Right ventricle myocardium inferior (tissue), 1 donor: ENCODE data around the gene SLC35C1. TPM values are rescaled to one million over a fixed set of nuclear protein-coding genes. Genes with fewer than 3 reads are reported as not detected.

Experiments
- ATAC-seq: fragments of 200-7000 bp; cut with Tn5 transposase; one replicate; pipeline ENCODE4 v1.9.1; 2020; ENCODE audit warnings: mild to moderate bottlenecking, moderate library complexity
- DNase-seq: peaks from one replicate; pipeline ENCODE4 v3.0.0; 2021; ENCODE audit errors: missing footprints
- intact Hi-C: fragments of 100-400 bp; cut with DNase I; formaldehyde crosslinking; loops from one replicate; pipeline ENCODE4 v1.11.0; 2022
- long read RNA-seq: library from polyadenylated mRNA; unstranded; transcript quantifications from one replicate; pipeline ENCODE4 v2.0.0, GENCODE V29; 2021
- total RNA-seq: library from RNA; stranded (reverse); fragmentation: NEBNext Ultra II Directional; extraction: Animal tissue kit (Norgen Biotek cat#: 25700); gene quantifications from one replicate; pipeline ENCODE4 v1.2.1, GENCODE V29; 2021
- donor health status: DM: no; HTN: yes; CAD: no; lungs with severe emphysema.

Gene SLC35C1
- 6.0 TPM for total RNA-seq
- long read RNA-seq, full-length matches to known transcripts, result 6 of 9 reads
- long read RNA-seq, partial matches to known transcripts, result 0 of 9 reads
- long read RNA-seq, other reads (novel, unspliced or antisense), result 3 of 9 reads

DNA sequence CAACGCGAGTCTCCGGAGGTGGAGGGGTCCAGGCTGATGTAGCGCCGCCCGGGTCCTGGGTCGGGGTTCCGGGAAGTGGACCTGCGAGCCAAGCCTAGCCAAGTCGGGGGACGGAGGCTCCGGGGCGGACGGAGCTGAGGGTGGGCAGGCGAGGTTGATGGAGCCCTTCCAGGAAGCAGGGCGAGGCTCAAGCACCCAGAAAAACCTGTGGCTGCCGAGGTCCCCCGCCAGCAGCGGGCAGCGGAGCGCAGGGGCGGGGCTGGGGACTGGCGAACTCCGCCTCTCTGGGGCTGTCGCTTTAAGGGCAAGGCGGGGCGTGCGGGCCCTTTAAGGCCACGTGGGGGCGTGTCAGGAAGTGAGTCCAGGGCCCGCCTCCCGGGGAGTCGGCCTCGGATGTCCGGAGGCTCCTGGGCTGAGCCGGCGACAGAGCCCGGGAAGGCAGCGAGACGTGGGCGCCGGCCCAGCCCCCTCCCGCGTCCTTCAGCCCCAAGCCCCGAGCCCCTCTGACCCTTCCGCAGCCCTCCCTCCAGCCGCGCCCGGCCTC is at the start of gene SLC35C1:
SLC35C1 (plus strand) TSS at position 389 of the 544 bp plus-strand sequence. CDS start 653 bp downstream, outside the sequence.
- peak; percentile 97 for ATAC-seq

DNA sequence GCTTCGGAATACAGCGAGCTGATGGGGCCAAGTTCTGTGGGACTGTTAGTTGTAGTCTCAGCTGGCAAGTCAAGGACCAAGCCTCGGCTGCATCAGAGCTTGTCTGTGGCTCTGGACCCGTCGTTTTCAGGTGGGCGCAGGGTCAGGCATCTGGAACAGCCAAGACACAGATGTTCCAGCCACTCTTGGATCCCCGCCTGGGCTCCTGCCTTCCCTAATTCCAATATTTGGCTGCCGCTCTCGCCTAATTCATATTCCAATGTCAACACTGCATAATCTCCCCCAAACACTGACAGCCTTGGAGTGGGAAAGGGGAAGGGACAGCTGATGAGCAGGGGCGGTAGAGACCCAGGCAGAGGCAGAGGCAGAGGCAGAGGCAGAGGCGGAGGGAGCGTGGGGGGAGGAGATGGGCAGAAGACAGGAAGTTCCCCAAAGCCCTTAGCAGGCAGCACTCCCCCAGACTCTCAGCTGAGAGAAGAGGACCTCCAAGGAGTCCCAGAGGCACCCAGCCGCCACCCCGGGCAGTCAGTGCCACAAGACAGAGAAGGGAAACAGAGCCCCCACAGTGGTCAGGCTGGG is 49.6 kb upstream of the SLC35C1 start:
- DNase-seq, result no peak
- no peak for ATAC-seq
- intact Hi-C loops, result no loop called here

More for the DNA sequence above, at the start of gene SLC35C1:
- intact Hi-C loops, result loop anchor here (2.0 kb wide), 1 partner anchor 38 kb away; no protein-coding TSS in a partner anchor
- DNase-seq, result peak; percentile 99

DNA sequence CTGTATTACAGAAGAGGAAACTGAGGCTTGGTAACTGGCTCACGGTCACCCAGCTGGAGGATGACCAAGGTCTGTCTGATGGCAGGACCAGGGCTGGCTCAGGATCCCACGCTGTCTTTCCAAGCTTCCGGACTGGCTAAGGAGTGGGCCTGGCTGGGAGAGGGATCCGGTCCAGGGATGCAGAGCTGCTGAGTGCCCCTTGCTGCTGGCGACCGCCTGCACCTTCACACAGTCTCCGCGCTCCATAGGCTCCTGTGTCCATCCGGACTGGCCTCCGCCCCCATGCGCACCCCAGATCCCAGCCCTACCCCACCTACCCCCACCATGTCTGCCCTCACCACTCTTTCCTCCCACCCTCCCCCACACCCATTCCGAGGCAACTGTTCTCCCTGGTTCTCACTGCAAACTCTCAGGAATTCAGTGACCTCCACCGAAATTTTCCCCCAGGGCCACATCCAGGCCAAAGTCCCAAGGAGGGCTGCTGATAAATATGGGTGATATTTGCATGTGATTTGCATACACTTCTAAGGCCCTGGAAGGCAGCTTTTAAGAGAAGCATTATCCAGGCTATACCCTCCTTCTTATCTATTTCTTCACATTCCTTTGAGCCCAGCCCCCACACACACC is 48.5 kb upstream of the SLC35C1 start:
- DNase-seq (no peak), ATAC-seq (no peak)
- intact Hi-C loops, result no loop called here

DNA sequence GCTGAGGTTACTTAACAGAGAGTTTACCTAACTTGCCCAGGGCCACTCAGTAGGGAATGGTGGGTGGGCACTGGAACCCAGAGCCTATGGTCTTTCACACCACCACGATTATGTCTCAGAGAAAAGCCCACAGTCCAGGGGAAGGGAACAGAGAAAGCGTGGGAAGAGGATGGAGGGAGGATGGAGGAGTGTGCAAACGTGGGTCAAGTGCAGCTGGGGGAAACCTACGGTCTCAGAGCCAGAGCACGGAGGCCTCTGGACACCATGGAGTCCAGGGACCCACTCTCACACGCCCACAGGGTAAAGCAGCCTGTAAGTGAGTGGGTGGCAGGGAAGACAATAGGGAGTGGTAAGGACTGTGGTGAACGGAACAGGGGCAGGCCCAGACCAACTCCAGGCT is 47.3 kb upstream of the SLC35C1 start:
- ATAC-seq, result no peak
- intact Hi-C loops, result no loop called here
- DNase-seq, result no peak

DNA sequence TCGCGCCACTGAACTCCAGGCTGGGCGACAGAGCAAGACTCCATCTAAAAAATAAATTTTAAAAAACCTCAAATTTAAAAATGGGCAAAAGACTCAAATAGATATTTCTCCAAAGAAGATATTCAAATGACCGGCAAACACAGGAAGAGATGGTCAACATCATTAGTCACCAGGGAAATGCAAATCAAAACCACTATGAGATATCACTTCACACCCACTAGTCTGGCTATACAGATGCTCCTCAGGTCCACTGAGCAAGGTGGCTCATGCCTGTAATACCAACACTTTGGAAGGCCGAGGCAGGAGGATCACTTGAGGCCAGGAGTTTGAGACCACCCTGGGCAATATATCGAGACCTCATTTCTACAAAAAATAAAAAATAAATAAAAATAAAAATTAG is 43.3 kb upstream of the SLC35C1 start:
- intact Hi-C loops, result no loop called here
- ATAC-seq, result no peak

DNA sequence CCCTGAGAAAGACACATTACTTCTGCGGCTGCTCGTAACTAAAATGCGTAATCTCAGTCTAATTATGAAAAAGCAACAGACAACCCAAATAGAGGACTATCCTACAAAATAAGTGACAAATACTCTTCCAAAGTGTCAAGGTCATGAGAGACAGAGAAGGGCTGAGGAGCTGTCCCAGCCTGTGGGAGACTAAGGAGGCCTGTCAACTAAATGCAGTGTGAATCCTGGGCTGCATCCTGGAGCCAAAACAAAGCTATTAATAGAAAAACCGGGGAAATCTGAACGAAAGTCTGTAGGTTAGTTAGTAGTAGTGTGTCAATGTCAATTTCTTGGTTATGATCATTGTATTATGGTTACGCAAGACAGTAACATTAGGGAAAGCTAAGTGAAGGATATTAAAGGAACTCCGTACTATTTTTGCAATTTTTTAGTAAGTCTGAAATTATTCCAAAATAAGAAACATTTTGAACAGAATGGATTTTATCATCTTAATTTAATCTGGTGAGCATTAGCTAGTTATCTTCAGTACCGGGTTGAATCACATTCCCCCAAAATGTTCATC is 39.8 kb upstream of the SLC35C1 start:
- no peak for DNase-seq
- peak; percentile 56 for ATAC-seq
- intact Hi-C loops, result no loop called here

More for the DNA sequence above, 43.3 kb upstream of the SLC35C1 start:
- no peak for DNase-seq

DNA sequence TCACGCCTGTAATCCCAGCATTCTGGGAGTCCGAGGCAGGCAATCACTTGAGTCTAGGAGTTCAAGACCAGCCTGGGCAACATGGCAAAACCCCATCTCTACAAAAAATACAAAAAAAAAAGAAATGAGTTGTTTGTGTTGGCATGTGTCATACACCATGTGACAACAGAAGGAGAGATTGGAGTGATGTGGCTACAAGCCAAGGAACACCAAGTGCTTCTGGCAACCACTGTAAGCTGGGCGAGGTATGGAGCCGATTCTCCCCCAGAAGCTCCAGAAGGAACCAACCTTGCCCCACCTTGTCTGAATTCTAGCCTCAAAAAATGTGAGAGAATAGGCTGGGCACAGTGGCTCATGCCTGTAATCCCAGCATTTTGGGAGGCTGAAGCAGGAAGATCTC is 39.1 kb upstream of the SLC35C1 start:
- DNase-seq (no peak), ATAC-seq (no peak)
- intact Hi-C loops, result no loop called here

DNA sequence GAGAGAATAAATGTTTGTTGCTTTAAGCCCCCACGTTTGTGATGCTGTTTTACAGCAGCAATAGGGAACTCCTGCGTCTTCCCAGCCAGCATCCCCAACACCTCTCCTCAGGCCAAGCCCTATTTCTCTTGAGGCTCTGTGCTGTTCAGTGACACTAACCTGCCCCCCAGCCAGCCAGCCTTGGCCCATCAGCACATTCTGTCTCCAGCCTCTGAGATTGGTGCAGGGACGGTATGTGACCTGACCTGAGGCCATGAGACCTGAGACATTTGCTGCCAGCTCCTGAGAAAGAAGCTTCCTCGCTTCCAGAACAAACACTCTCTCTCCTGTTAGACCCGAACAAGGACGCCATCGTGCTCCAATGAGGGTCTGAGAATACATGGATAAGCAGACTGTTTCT is 38.5 kb upstream of the SLC35C1 start:
- intact Hi-C loops, result no loop called here
- DNase-seq, result no peak
- peak; percentile 61 for ATAC-seq

DNA sequence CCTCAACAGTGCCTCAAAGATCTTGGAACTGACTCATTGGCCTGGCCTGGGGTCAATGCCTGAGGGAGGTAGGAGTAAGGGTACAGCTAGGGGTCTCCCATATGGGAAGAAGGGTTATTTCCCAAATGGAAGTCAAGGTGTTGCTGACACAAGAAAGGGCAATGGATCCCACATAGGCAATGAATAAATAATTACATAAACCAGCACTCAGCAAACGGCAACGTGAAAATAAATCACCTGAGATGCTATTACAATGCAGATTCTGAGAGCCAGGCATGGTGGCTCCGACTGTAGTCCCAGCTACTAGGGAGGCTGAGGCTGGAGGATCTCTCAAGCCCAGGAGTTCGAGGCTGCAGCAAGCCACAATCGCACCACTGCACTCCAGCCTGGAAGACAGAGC is 36.5 kb upstream of the SLC35C1 start:
- intact Hi-C loops, result no loop called here
- ATAC-seq, result no peak

DNA sequence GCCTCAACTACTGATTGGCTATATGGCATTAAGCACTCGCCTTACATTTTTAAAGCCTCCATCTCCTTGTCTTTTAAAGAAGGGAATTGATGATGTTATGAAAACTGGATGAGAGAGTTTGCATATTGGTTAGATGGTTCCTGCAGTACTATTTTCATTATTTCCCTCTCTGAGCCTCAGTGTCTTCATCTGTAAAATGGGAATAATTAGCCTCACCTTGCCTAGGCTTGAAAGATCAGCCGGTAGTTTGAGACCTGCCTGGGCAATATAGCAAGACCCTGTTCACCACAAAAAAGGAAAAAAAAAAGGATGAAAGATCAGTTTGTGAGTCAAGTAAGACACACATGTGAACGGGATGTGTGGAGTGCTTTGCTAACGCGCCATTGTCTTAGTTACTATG is 35.0 kb upstream of the SLC35C1 start:
- DNase-seq (no peak), ATAC-seq (no peak)
- intact Hi-C loops, result loop anchor here (2.0 to 10.0 kb wide), 4 partner anchors 75 to 655 kb away; partner anchors contain the start of gene CRY2

More for the DNA sequence above, 36.5 kb upstream of the SLC35C1 start:
- no peak for DNase-seq

DNA sequence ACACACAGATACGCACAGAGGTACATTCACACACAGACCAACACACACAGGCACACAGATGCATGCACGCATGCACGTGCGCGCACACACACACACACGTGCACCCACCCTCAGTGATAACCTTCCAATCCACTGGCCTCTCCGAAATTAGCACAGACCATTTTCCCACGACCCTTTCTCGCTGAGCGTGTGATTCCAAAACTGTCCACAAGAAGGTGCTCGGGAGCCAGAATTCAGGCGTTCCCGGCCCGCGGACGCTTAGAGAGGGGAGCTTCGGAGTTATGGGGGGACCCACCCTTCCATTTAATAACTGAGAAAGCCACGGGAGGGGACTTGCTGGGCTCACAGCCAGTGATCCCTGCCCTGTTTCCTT is 33.8 kb upstream of the SLC35C1 start:
- intact Hi-C loops, result loop anchor here (1.0 to 10.0 kb wide), 5 partner anchors 74 to 656 kb away; partner anchors contain the start of gene CRY2
- peak; percentile 76 for ATAC-seq
- DNase-seq, result peak; percentile 87

DNA sequence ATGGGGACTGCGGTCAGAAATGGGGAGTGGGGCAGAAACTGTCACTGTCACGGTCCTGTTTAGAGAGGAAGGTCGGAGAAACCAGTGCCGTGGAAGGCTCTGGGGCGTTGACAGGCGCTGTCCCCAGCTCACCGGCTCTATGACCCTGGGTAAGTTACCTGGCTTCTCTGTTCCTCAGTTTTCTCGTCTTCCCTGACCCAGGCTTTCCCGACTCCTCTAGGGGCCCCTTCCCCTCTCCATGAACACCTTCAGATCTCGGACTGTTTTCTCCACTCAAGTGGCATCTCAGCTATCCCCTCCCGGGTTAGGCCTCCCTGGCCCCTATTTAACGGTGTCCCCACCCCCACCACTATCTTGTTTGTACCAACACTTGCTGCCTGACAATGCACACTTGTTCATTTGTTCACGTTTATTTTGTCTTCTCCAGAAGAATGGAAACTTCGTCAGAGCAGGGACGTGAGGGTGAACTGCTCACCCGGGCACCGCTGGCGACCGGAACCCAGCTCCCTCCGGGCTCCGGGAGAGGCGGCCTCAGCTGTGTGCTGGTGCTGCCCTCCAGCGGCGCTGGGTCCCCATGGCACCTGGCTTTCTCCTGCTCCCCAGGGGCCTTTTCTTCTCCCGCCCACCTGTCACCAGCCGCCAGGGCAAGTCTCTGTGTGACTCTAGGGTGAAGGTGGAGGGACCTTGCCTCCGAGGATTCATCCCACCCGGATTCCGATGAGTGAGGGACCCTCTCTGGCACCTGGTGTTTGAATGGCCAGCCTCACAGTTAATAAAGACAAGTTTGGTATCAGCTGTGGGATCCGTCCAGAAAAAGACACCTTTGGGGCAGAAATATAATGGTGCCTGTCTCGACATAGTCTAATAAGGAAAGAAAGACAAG is 33.1 kb upstream of the SLC35C1 start:
- DNase-seq, result peak; percentile 91
- ATAC-seq, result peak; percentile 96
- intact Hi-C loops, result loop anchor here (1.0 to 10.0 kb wide), 8 partner anchors 73 to 657 kb away; partner anchors contain the start of genes CHST1 and CRY2

DNA sequence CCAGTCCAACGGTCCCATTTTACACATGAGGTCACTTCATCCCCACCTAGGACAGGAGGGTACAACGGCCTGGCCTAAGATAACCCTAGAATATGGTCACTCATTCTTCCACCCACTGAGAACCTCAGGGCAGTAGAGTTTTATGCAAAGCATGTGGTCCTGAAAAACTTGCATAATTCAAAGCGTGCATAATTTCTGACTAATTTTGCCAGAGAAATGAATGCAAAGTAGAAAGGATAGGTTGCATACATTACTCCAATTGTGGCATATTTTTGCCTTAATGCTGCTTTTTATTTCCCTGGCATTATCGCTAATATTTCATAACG is 32.5 kb upstream of the SLC35C1 start:
- no peak for ATAC-seq
- intact Hi-C loops, result loop anchor here (1.0 to 10.0 kb wide), 6 partner anchors 72 to 658 kb away; partner anchors contain the start of genes CHST1 and CRY2

DNA sequence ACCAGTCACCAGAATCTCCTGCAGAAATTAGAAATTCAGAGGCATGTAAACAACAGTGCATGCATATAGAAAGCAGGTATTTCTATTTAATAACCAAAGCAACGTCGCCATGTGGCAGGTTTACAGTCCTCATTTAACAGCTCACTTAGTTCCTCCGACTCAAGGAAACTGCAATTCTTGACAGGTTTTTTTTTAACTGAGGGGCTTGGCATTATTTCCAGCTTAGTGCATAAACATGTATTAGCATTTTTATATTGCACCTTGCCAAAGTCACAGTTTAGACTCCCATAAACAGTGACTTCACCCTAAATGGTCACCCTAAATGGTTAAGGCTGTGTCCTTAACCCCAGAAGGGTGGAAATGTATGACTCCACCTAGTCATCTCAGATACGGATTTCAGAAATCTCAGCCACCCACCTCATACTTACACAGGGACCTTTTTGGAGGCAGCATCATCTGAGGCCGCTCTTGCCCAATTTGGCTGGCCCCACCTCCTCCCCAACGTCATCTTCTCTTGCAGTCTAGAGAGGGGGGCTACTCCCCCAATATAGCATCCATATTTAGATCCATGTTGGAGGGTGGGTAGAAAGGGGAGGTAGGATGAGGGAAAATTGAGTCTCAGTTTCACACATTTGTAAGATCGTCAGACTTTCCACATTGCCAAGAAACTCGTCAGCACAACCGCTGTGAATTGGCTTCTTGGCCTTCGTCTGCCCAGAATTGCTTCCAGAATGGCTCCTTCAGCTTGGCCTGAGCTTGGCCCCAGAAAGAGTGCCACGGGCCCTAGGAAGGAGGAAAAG is 31.8 kb upstream of the SLC35C1 start:
- ATAC-seq, result no peak
- intact Hi-C loops, result loop anchor here (1.0 to 10.0 kb wide), 6 partner anchors 72 to 658 kb away; partner anchors contain the start of genes CHST1 and CRY2
- DNase-seq, result no peak

More for the DNA sequence above, 32.5 kb upstream of the SLC35C1 start:
- no peak for DNase-seq

DNA sequence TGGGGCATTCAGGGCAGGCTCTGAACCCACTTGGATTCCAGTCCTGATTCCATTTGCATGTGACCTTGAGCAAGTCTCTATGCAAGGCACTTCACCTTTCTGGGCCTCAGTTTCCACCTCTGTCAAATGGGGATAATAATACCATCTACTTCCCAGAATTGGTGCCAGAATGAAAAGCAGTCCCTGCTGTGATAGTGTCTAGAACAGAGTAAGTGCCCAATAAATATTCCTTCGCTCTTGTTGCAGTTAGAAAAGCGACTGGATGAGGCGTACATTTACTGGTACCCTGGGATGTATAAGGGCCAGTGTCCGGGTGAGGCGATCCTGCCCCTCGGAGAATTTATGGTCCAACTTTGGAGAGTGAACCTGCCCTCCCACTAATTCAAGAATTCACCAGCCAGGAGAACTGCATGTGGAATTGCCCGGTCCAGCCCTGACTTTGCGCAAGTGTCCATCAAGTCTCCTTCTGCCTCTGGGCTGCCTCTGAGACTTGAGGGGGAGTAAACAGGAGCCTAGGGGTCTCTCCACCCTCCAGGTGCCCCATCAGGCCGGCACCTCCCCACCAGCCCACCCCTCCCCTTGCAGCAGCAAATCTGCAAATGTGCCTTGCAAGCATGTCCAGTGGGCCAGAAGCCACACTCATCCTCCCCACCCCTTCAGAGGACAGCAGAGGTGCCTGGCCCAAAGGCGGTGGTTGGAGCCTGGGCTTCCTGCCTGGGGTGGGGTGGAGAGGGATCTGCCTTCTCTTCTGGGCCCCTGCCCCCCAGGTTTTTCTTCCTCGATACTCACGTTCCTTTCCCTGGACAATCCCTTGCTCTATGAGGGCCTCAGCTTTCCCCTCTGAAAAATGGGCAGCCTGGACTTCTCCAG is 30.9 kb upstream of the SLC35C1 start:
- DNase-seq (no peak), ATAC-seq (no peak)
- intact Hi-C loops, result loop anchor here (2.0 to 10.0 kb wide), 5 partner anchors 71 to 659 kb away; partner anchors contain the start of genes CHST1 and CRY2

DNA sequence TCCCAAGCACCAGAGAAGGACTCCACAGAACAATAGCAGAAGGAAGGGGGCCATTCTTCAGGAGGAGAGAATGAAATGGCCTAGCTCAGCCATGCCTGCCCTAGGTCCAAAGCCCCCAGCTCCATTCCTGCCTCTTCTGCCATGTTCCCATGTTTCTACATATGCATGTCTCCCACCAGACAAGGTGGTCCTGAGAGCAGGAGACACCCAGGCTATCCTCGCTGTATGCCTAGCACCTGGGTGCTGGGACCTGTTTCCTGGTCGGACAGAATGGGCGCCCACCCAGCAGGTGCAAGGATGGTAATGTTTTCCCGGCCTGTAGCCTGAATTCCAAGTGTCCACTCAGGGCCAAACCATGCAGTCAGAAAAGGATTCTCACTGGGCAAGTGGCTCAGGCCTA is 30.2 kb upstream of the SLC35C1 start:
- intact Hi-C loops, result loop anchor here (5.0 to 10.0 kb wide), 3 partner anchors 70 to 660 kb away; partner anchors contain the start of gene CRY2
- ATAC-seq (no peak), DNase-seq (no peak)
